Spleen (tissue), 11 donors: ENCODE measurements around the gene ZMPSTE24. TPM values are rescaled to one million over a fixed set of nuclear protein-coding genes. Genes with fewer than 3 reads are reported as not detected.

Experiments used
- DNase-seq: peaks from one replicate; pipeline ENCODE4 v3.0.0-alpha.2; 2020
- H3K27ac ChIP-seq, 8 donors: fragments of 200-600 bp; sonication (generic) in 7 of 8; 1 replicate in 4 of 8; 2 replicates in 4 of 8; pipeline versions ENCODE4 v1.5.0 to v1.8.0; 2016 to 2021; ENCODE audit warnings: inconsistent platforms in 4 of 8, mild to moderate bottlenecking in 4 of 8, moderate library complexity in 1 of 8
- H3K27me3 ChIP-seq, 7 donors: fragments of 200-600 bp; sonication (generic) in 6 of 7; replicated peaks in 1 of 7; 1 replicate in 4 of 7; 2 replicates in 3 of 7; pipeline versions ENCODE4 v1.5.0 to v1.8.0; 2016 to 2021; ENCODE audit warnings: inconsistent platforms in 3 of 7, mild to moderate bottlenecking in 1 of 7
- H3K36me3 ChIP-seq, 6 donors: fragments of 200-600 bp; sonication (generic) in 5 of 6; 1 replicate in 4 of 6; 2 replicates in 2 of 6; pipeline versions ENCODE4 v1.5.0 to v1.8.0; 2016 to 2021; ENCODE audit warnings: inconsistent platforms in 2 of 6
- H3K4me1 ChIP-seq, 6 donors: fragments of 200-600 bp; sonication (generic) in 5 of 6; 1 replicate in 3 of 6; 2 replicates in 3 of 6; pipeline versions ENCODE4 v1.5.0 to v1.8.0; 2016 to 2021; ENCODE audit warnings: inconsistent platforms in 3 of 6
- H3K4me3 ChIP-seq, 8 donors: fragments of 200-600 bp; sonication (generic) in 7 of 8; 1 replicate in 4 of 8; 2 replicates in 4 of 8; pipeline versions ENCODE4 v1.5.0 to v1.8.0; 2016 to 2021; ENCODE audit warnings: inconsistent platforms in 4 of 8, mild to moderate bottlenecking in 4 of 8, moderate library complexity in 2 of 8
- H3K9me3 ChIP-seq, 8 donors: fragments of 200-600 bp; sonication (generic) in 7 of 8; 1 replicate in 4 of 8; 2 replicates in 4 of 8; pipeline versions ENCODE4 v1.5.0 to v1.8.0; 2016 to 2021; ENCODE audit warnings: inconsistent platforms in 4 of 8
- POLR2A ChIP-seq, 3 donors: fragments of 450-650 bp; IDR thresholded peaks; one replicate each; pipeline ENCODE4 v1.5.1; 2017; ENCODE audit warnings: antibody characterized with exemption in 3 of 3, mild to moderate bottlenecking in 1 of 3
- POLR2AphosphoS5 ChIP-seq, 3 donors: sonication (generic); formaldehyde crosslinking; IDR thresholded peaks; one replicate each; pipeline ENCODE4 v1.5.1; 2017; ENCODE audit warnings: antibody characterized with exemption in 3 of 3
- WGBS, 5 donors: extraction: QIAGEN DNeasy Blood & Tissue Kit in 3 of 5; methylation state at CpG; one replicate each; pipeline versions ENCODE4 v1.1.5 to v1.1.7; 2013 to 2018; 5-methylcytosine and 5-hydroxymethylcytosine counted together
- intact Hi-C: fragments of 100-400 bp; cut with DNase I; formaldehyde crosslinking; loops from one replicate; pipeline ENCODE4 v1.15.0; 2023; ENCODE audit warnings: low total_unique reads
- polyA plus RNA-seq, 3 donors: library from polyadenylated mRNA; stranded (reverse); fragments of 200-250 nt; gene quantifications; one replicate each; pipeline ENCODE4 v1.2.1, GENCODE V29; 2013
- total RNA-seq, 7 donors: library from RNA; depleted of rRNA in 3 of 7; stranded (reverse); fragments of >200 nt in 3 of 7; fragmentation: NEBNext Ultra II Directional in 4 of 7; extraction: Animal tissue kit (Norgen Biotek cat#: 25700) in 4 of 7; gene quantifications; one replicate each; pipeline versions ENCODE4 v1.1.0 to v1.2.1, GENCODE V29; 2016 to 2021
- TF ChIP-seq, protein P1 (sequence below), 11 experiments: fragments of 200-600 bp in 7 of 11; fragments of 450-650 bp in 4 of 11; sonication (generic) in 4 of 11; IDR thresholded peaks in 8 of 11; conservative IDR thresholded peaks in 3 of 11; 1 replicate in 7 of 11; 2 replicates in 4 of 11; pipeline versions ENCODE4 v1.4.0 to v1.8.0; 2016 to 2021; ENCODE audit warnings: antibody characterized with exemption in 11 of 11, inconsistent platforms in 4 of 11, mild to moderate bottlenecking in 1 of 11
- donor health status: healthy with polysubstance abuse.
- donor health status: DM: no; HTN: no; CAD: no; lungs with moderate emphysema.
- donor health status: DM: no; HTN: no; CAD: no.
- donor health status: Bipolar disorder and iron deficiency.
- donor health status: healthy.
- donor health status: DM: no; HTN: no; CAD: no.
- donor health status: DM: yes; HTN: yes; CAD: no.

Gene ZMPSTE24
- total and polyA plus RNA-seq, 10 donors, result 7.9 to 33.3 (median 23.9) TPM

DNA sequence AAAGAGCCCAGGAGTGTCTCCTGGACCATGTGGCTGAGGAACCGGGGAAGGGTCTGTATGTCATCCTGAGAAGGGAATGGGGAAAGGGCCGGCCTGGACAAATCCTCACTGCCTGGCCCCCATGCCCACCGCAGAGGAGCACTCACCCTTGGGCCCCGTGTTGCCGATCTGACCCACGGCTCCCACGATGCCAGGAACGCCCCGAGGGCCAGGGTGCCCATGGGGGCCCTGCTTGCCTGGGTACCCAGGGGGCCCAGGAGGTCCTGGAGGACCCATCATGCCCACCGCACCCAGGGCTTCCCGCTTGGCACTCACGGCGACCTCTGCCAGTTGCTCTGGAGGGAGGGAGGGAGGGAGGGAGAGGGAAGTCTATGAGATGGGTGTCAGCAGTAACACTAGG, 44.4 kb downstream of the ZMPSTE24 start:
- no peak for DNase-seq
- no peak overlapping the region for H3K4me3 ChIP-seq
- TF ChIP-seq POLR2AphosphoS5 (IDR thresholded peaks at IDR 0.05) (no peak), POLR2A (IDR thresholded peaks at IDR 0.05) (no peak)
- TF ChIP-seq, protein P1, sequence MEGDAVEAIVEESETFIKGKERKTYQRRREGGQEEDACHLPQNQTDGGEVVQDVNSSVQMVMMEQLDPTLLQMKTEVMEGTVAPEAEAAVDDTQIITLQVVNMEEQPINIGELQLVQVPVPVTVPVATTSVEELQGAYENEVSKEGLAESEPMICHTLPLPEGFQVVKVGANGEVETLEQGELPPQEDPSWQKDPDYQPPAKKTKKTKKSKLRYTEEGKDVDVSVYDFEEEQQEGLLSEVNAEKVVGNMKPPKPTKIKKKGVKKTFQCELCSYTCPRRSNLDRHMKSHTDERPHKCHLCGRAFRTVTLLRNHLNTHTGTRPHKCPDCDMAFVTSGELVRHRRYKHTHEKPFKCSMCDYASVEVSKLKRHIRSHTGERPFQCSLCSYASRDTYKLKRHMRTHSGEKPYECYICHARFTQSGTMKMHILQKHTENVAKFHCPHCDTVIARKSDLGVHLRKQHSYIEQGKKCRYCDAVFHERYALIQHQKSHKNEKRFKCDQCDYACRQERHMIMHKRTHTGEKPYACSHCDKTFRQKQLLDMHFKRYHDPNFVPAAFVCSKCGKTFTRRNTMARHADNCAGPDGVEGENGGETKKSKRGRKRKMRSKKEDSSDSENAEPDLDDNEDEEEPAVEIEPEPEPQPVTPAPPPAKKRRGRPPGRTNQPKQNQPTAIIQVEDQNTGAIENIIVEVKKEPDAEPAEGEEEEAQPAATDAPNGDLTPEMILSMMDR (IDR thresholded peaks at IDR 0.05 in 8 of 11, conservative IDR thresholded peaks at IDR 0.05 in 3 of 11), result no peak
- H3K9me3 ChIP-seq, result no peaks in the 10 kb centered on the region
- no peaks in the 10 kb centered on the region for H3K4me1 ChIP-seq
- H3K27me3 ChIP-seq, result peaks cover 0 to 12% (median 0%) of the 10 kb centered on the region in 7 donors
- intact Hi-C loops, result no loop called here
- peaks cover 0 to 13% (median 0%) of the 10 kb centered on the region in 6 donors for H3K36me3 ChIP-seq
- WGBS, 5 donors, result 91 to 97% (median 93%) methylated on average over 4 to 13 of the region's 13 CpGs
- H3K27ac ChIP-seq, result no peak overlapping the region

DNA sequence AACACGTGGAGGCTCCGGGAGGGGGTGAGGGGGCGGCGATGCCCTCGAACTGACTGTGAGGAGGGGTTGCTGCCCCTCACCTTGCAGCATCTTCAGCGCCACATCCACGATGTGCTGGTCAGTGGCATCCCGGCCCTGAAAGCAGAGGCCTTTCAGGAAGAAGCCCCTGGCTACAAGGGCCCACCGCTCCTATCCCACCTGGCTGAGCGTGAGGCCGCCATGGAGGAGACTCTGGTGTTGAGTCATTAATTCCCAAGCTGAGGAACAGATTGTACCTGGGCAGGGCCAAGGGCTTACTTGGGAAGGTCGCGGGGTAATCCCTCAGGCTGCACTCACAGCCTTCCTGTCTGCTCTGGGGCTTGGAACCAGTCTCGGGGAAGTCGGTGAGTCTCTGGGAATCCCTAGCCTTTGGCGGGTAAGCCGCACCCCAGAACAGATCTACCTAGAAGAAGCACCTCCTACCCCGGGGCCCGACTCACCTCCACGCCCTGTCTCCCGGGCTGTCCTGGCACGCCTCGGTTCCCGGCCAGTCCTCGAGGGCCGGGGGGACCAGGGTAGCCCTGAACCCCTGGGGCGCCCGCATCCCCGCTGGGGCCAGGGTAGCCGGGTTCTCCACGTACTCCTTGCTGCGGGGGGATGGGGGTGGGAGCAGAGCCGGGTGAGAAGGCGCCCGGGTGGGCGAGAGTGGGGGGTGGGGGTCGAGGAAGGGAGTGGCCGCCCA, 45.2 kb downstream of the ZMPSTE24 start:
- Histone ChIP-seq H3K27ac (no peak overlapping the region), H3K9me3 (no peaks in the 10 kb centered on the region), H3K4me1 (no peaks in the 10 kb centered on the region), H3K27me3 (peaks cover 0 to 12% (median 0%) of the 10 kb centered on the region in 7 donors), H3K36me3 (peaks cover 0 to 13% (median 0%) of the 10 kb centered on the region in 6 donors), H3K4me3 (no peak overlapping the region)
- 86 to 90% (median 89%) methylated on average over 25 to 38 of the region's 38 CpGs for WGBS, 5 donors
- DNase-seq, result no peak
- intact Hi-C loops, result no loop called here
- no peak for TF ChIP-seq POLR2A (IDR thresholded peaks at IDR 0.05)
- TF ChIP-seq POLR2AphosphoS5 (IDR thresholded peaks at IDR 0.05), result no peak
- TF ChIP-seq, protein P1 (IDR thresholded peaks at IDR 0.05 in 8 of 11, conservative IDR thresholded peaks at IDR 0.05 in 3 of 11), result no peak

GRCh38 chr1:40303790-40304189, 45.8 kb downstream of the ZMPSTE24 start:
- DNase-seq, result no peak
- Histone ChIP-seq H3K9me3 (no peaks in the 10 kb centered on the region), H3K36me3 (peaks cover 0 to 13% (median 0%) of the 10 kb centered on the region in 6 donors), H3K4me3 (no peak overlapping the region), H3K27me3 (peaks cover 0 to 12% (median 0%) of the 10 kb centered on the region in 7 donors), H3K27ac (no peak overlapping the region), H3K4me1 (no peaks in the 10 kb centered on the region)
- intact Hi-C loops, result no loop called here
- TF ChIP-seq POLR2A (IDR thresholded peaks at IDR 0.05), result no peak
- TF ChIP-seq POLR2AphosphoS5 (IDR thresholded peaks at IDR 0.05), result no peak
- TF ChIP-seq, protein P1 (IDR thresholded peaks at IDR 0.05 in 8 of 11, conservative IDR thresholded peaks at IDR 0.05 in 3 of 11), result no peak
- 83 to 87% (median 85%) methylated on average over 16 to 33 of the region's 33 CpGs for WGBS, 5 donors

- no peaks in the 10 kb centered on the region for H3K9me3 ChIP-seq
- no peak overlapping the region for H3K27ac ChIP-seq
- peaks cover 0 to 13% (median 0%) of the 10 kb centered on the region in 6 donors for H3K36me3 ChIP-seq
- peaks cover 0 to 12% (median 0%) of the 10 kb centered on the region in 7 donors for H3K27me3 ChIP-seq
- no peak for DNase-seq
- no peak overlapping the region for H3K4me3 ChIP-seq
- intact Hi-C loops, result no loop called here
- TF ChIP-seq, protein P1 (IDR thresholded peaks at IDR 0.05 in 8 of 11, conservative IDR thresholded peaks at IDR 0.05 in 3 of 11), result no peak
- TF ChIP-seq POLR2AphosphoS5 (IDR thresholded peaks at IDR 0.05) (no peak), POLR2A (IDR thresholded peaks at IDR 0.05) (no peak)
- WGBS, 5 donors, result 86 to 97% (median 88%) methylated on average over 5 of the region's 5 CpGs
- H3K4me1 ChIP-seq, result no peaks in the 10 kb centered on the region
Measured at GRCh38 chr1:40305451-40305850, 47.4 kb downstream of the ZMPSTE24 start.
